Activated T-cell treated with anti-CD3 and anti-CD28 coated beads for 48 hours (primary cell): ENCODE measurements around the gene OTUD3.
"Not testable (repeated sequence)": the region's sequence is repeated elsewhere in the genome, so short reads cannot be mapped to it uniquely, and the experiment has no call there.

ENCODE experiments used
- DNase-seq: peaks from one replicate; pipeline ENCODE4 v3.0.0-alpha.2; 2020; ENCODE audit warnings: low read depth

OTUD3 gene, protein sequence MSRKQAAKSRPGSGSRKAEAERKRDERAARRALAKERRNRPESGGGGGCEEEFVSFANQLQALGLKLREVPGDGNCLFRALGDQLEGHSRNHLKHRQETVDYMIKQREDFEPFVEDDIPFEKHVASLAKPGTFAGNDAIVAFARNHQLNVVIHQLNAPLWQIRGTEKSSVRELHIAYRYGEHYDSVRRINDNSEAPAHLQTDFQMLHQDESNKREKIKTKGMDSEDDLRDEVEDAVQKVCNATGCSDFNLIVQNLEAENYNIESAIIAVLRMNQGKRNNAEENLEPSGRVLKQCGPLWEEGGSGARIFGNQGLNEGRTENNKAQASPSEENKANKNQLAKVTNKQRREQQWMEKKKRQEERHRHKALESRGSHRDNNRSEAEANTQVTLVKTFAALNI

DNA sequence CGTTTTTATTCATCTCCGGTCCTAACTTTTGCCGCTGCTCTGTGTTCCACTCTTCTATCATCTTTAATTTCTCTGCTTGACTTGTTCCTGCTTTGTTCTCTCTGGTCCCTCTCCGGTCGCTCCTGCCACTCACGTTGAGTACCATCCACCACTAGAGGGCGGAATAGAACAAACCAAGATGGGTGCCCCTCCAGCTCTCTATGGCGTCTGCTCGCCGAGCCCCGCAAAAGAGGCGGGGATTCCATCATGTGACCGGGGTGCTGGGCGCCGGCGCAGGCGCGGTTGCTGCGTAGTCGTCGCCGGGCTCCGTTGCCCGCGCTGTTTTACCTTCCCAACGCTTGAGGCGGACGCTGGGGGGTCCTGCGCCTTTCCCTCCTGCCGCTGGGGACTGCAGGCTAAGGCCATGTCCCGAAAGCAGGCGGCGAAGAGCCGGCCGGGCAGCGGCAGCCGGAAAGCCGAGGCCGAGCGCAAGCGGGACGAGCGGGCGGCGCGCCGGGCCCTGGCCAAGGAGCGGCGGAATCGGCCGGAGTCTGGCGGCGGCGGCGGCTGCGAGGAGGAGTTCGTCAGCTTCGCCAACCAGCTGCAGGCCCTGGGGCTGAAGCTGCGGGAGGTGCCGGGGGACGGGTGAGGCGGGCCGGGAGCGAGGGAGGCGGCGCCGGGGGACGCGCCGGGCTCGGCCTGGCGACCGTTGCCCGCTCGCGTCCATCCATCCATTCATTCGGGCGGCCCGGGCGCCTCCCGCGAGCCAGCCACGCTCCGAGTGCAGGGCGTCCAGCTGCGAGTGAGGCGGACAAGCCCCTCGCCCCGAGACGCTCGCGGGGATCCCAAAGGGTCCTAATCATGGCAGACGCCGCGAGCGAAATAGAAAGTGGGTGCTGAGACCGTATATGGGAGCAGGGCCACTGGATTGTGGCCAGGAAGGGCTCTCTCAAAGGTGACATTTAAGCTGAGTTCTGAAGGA, at the start of gene OTUD3:
Gene OTUD3 (plus strand): TSS at position 285 of the 961 bp plus-strand sequence. CDS start 119 bp downstream, at position 404.
- peak; percentile 92 for DNase-seq

DNA sequence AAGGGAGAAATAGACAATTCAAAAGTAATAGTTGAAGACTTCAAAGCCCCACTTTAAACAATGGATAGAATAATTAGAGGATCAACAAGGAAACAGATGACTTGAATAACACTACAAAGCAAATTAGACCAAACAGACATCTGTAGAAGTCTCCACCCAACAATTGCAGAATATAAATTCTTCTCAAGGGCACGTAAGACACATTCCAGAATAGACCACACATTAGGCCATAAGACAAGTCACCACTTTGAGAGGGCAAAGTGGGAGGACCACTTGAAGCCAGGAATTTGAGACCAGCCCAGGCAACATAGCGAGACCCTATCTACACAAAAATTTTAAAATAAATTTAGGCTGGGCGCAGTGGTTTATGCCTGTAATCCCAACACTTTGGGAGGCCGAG, 46.6 kb upstream of the OTUD3 start:
- no peak for DNase-seq

DNA sequence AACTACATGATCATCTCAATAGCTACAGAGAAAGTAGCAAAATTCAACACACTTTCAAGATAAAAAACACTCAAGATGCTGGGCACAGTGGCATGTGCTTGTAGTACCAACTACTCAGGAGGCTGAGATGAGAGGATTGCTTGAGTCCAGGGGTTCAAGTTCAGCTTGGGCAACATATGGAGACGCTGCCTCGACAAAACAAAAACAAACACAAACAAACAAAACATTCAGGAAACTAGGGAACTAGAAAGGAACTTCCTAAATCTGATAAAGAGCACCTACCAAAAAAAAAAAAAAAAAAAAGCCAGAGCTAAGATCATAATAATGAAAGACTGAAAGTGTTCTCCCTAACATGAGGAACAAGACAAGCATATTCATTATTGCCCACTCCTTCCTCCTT, 44.3 kb upstream of the OTUD3 start:
- DNase-seq = no peak

DNA sequence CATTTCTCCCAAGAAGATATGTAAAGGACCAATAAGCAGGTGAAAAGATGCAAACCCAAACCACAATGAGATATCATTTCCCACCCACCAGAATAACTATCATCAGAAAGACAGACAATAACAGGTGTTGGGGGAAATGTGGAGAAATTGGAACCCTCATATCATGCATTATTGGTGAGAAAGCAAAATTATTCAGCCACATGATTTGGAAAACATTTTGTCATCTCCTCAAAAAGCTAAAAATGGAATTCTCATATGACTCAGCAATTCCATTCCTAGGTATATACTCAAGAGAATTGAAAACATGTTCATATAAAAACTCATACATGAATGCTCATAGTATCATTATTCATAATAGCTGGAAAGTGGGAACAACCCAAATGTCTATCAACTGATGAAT, 42.0 kb upstream of the OTUD3 start:
- DNase-seq = no peak

DNA sequence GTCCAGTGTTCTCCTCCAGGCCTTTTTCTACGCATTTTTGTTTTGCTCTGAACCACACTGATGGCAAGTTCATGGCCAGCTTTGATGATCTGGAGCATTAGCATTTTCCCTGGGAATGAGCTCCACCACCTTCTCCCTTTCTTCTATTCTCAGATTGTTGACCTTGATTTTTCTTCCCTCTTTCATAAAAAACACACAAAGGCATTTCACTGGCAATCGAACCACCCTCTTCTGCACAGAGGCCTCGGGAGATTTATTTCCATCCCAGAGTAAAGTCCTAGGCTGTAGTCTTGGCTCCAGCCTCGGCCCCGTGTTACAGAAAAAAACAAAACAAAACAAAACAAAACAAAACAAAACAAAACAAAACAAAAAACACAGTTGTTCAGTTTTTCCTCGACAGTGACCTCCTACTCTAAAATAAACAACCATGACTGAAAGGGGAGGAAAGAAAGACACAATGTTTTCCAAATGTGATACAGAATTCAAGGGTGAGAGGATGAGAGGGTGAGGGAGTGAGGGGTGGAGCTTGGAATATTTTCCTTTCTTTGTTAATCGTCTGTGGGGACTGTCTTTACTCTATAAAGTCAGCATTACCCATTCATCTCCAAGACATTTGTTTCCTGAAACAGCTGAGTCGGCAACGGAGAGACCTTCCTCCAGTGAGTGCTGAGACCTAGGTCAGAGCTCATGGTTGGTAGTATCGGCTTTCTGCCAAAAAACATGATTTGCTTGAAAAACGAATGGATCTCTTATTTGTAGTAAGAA, 37.3 kb upstream of the OTUD3 start:
- DNase-seq = no peak

DNA sequence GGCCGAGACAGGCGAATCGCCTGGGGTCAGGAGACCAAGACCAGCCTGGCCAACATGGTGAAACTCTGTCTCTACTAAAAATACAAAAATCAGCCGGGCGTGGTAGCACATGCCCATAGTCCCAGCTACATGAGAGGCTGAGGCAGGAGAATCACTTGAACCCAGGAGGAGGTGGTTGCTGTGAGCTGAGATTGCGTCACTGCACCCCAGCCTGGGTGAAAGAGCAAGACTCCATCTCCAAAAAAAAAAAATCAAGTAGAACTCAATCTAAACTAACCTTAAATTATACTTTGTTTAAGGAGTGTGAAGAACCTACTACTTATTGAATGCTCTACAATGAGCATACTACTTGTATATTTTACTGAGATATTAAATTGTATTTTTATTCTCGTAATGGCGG, 36.6 kb upstream of the OTUD3 start:
- DNase-seq = no peak

DNA sequence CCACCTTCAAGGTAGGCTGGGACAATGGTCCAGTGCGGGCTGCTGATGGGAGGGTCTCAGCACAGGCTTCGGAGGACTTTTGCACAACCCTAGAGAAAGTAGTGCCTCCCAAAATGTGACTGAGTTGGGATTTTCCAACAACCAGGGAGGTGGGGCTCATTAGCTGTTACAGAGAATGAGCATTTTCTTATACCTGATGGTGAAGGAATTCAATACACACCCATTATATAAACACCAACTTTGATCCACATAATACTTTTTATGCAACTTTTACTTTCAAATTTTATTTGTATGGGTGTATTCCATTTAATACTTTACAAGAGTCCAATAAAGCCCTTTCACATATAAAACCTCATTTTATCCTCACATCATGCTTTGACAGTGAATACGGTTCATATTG, 35.9 kb upstream of the OTUD3 start:
- DNase-seq = no peak

DNA sequence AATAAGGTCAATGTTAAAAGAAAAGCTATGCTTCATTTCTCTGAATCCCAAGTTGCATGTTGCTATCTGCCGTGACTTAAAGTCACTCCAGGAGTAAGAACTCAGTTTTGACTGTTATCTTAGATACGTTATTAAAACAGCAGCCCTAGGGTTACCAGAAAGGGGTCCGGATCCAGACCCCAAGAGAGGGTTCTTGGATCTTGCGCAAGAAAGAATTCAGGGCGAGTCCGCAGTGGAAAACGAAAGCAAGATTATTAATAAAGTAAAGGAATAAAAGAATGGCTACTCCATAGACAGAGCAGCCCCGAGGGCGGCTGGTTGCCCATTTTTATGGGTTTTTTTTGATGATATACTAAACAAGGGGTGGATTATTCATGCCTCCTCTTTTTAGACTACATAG, 34.9 kb upstream of the OTUD3 start:
- DNase-seq = not testable (repeated sequence)

DNA sequence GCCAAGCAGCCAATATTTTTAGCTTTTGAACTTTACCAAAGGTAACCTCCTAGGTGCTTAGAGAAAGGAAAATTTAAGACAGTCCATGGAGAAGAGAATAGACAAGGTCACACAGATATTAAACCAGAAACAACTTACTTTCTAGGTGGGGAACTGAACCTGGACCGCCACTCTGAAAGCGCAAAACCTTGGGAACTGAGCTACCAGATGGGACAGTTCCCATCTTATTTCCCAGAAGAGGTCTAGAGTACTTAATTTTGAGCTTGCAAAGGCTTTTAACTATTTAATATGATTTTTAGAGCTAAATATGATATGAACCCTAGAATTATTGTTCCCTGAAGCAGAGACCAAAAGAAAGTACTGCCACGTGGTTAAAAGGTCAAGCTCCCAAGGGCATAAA, 32.9 kb upstream of the OTUD3 start:
- not testable (repeated sequence) for DNase-seq

DNA sequence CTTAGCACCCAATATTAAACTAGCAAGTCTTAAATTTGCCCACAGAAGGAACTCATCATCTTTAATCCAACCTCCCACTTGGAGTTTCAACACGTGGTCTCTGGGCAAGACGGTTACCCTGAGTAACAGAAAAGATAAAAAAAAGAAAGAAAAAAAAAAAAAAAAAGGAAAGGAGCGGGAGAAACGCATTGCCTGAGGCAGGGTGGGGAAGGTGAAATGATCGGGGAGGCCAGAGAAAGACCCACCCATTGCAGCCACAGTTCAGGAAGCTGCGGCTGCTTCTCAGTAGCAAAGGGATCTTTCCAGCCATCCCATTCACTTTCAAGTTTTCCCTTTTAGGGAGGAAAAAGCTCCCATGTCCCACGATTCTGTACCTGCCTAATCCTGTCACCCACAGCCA, 32.0 kb upstream of the OTUD3 start:
- DNase-seq = no peak

DNA sequence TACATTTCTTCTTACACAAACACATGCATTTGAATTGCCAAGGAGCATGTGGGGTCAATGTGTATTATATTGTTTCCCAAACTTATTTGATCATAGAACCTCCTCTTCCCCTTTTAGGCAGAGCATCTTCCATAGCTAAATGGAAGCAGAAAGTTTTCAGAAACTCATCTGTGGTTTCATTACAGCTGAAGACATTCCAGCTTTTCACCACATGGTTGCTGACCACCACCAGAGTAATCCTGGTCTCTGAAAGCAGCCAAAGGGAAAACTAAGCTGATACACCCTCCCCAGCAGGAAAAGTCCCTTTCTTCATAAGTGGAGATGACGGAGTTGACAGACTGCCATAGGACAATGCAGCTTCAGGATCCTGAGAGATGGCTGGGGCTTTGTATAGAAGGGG, 30.2 kb upstream of the OTUD3 start:
- DNase-seq = no peak

DNA sequence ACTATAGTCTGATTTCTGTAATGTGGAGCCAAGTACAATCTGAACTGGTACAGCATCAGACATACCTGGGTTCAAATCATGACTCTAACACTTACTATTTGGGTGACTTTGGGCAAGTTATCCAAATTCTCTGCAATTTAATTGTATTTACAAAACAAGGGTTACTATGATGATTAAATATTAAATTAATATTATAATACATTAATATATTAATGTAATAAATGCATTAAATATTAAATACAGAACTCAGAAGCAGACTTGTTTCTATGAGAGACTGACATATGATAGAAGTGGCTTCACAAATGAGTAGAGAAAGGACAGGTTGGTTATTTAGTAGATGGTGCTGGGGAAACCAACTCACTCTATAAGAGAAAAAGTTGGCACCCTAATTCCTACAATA, 27.3 kb upstream of the OTUD3 start:
- DNase-seq = no peak

DNA sequence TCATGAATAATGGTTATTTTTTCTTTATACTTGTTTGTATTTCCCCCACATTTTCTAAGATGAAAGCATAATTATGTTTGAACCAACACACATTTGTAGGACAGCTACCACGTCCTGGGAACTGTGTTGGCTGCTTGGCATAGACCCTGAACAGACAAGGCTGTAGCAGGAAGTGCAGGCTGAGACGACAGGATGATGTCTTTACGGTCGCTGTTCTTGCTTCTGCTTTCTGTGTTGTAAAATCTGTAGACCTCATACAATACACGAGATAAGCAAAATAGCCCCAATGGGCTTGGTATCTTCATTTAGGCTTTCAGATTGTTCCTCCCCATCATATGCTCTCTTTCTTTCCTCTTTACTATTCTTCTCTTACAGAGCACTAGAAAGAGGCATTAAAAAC, 23.3 kb upstream of the OTUD3 start:
- DNase-seq = no peak

DNA sequence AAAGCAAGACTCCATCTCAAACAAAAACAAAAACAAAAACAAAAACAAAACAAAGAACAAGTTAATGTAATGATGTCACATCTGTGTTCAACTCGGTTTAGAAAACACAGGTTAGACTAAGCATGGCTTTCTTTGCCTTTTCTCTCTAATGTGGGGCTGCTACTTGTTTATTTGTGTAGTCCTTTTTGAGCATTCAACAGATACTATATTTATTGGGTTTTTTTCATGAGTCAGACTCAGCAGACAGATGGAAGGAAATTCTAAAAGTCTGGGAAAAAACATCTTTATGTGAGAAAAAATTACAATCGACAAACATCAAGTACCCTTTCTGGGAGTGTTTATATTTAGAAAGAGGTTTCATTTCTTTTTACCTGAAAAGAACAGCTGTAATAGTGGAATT, 22.3 kb upstream of the OTUD3 start:
- no peak for DNase-seq

DNA sequence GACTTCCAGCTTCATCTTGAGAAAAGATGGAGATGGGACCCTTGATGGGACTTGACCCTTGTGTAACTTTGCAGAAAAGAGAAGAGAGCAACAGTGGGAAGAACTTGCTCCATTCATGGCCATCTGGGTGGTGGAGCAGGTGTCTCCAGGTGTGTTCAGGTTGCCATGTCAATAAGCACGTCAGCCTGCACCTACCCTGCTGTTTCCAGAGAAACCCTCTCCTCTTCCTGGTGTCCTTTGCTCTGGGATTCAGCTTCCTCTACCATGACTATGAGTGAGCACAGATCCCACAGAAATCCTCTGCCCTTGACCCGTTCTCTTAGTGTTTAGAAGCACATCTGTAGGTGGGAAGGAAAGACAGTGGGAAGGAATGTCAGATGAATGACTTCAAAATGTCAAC, 21.8 kb upstream of the OTUD3 start:
- no peak for DNase-seq

DNA sequence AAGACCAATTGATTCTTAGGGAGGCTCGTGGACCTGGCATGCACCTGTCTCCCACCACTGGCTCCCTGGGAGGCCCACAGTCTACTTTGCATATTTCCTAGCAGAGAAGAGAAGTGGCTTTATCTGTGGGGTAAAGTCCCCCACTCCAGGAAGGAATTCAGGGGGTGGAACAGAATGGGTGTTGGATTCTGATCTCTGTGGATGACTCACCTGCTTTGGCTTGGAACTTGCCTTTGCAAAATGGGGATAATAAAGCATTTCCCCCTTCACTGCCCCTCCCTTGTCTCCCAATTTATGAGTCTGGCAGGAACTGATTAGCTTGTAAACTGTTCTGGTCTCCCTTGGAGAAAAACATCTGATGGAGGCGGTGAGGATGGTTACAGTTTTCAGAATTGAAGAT, 21.2 kb upstream of the OTUD3 start:
- no peak for DNase-seq

DNA sequence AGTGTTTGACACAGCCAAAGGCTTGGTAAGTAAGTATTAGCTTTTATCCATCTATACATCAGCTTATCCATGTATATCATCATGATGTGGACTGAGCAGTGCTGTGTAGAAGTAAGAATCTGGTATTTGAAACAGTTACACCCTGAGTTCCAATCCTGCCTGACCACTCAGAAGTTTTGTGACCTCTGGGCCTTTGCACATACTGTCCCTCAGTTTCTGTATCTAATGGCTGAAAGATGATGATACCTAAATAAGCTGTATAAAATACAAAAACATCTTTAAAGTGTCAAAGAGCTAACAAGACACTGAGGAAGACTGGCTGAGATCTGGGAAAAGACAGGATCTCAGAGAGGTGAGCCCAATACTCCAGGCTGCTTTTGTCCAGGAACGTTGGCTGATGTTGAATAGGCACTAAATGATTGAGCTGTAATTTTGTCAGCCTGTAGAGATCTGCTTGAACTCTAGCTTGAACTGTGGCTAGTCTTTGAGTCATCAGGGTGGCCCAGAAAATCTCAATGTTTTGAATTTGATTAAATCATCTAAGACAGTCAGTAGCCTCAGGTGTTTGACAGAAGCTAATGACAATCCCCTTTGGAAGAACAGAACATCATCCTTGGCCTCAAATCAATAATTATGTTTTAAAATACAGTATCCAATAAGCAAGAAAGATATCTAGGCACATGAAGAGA, 20.2 kb upstream of the OTUD3 start:
- no peak for DNase-seq

DNA sequence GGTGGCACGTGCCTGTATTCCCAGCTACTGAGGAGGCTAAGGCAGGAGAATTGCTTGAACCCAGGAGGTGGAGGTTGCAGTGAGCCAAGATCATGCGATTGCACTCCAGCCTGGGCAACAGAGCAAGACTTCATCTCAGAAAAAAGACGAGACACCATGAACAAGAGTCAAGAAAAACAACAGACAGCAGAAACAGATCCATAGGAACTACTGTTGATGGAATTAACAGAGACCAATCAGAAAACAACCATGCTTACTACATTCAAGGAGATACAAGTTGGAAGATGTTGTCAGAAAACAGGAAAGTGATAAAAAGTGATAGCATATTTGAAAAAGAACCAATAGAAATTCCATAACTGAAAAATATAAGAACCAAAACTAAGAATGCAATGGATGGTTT, 19.3 kb upstream of the OTUD3 start:
- DNase-seq = no peak

DNA sequence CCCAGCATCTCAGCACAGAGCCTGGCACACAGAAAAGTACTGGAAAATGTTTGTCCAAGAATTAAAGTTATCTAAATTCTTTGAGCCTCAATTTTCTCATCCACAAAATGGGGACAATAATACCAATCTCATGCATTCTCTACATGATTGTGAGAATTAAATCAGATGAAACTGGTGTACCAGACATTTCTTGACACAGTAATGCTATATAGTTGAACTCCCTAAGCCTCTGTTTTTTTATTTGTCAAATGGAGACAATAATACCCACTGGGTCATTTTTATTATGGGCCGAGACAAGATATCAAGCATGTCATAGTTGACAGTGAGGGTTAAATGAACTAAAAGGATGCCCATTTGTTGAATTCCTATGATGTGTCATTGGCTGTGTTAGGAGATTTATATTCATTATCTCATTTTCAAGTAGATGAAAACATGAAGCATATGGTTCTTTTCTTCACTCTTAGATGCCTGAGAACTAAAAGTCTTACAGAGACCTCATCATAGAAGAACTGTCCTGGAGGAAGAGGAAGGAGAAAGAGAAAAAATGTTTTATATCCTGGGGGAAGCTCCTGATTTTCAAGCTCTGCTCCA, 17.5 kb upstream of the OTUD3 start:
- DNase-seq = no peak

DNA sequence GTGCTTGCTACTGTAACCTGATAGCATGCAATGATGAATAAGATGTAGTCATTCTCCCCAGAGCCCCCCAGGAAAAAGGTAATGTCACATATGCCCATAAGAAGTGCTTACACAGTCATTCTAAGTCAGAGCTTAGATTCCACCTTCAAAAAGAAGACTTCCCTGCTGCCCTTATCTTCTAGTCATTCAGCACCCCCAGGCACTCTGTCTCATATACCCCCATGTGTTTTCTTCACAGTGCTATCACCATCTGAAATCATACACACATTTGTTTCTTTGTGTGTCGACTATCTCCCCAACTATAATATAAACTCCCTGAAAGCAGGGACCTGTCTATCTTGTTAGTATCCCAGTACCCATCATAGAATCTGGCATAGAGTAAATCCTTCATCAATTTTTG, 16.2 kb upstream of the OTUD3 start:
- no peak for DNase-seq

DNA sequence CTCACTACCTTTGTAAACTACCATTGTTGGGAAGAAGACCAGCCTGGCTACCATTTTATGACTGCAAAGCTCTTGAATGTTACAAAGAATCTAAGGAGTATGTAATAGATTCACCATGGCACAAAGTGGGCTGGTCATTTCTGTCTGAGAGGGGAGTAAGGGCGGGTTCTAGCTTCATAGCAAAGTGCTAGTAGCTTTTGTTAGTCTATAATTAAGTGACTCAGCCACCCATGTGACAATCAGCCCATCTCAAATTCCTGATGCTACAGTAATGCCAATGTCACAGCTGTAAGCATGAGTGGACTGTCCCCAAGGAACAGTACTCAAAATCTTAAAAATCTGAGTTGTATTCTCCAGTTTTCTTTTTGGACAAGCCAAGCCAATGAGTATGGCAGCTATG, 15.4 kb upstream of the OTUD3 start:
- no peak for DNase-seq
